ENCODE data around the gene ARRDC2.

Gene ARRDC2

GRCh38 chr19:18058208-18059009, 50.4 kb downstream of the ARRDC2 start:
- peak; percentile 73 for DNase-seq (ENCODE audit: low read depth)

- no peak for DNase-seq (ENCODE audit: low read depth)
These were observed 51.3 kb downstream of the ARRDC2 start for GRCh38 chr19:18059297-18059696.

DNA sequence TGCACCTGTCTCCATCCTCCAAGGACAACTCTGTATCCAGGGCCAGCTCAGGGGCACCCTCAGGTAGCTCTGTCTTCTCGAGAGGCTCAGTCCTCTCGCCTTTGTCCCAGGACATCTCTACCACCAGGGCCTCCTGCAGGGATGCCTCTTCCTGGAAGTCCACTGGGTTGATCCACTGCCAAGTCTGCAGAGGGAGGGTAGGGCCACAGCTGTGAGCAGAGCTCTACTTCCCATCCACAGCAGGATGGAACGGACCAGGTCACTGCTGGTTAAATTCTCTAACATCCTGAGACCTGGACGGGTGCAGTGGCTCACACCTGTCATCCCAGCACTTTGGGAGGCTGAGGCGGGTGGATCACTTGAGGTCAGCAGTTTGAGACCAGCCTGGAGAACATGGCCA, 51.9 kb downstream of the ARRDC2 start:
- DNase-seq (ENCODE audit: low read depth): no peak

GRCh38 chr19:18060472-18060871, 52.5 kb downstream of the ARRDC2 start:
- no peak for DNase-seq (ENCODE audit: low read depth)

GRCh38 chr19:18062028-18062427, 54.1 kb downstream of the ARRDC2 start:
- DNase-seq (ENCODE audit: low read depth): no peak

- DNase-seq (ENCODE audit: low read depth): no peak
These were observed 55.5 kb downstream of the ARRDC2 start for GRCh38 chr19:18063463-18063862.
